HFF-Myc (cell line): Measurements from ENCODE around the gene FER.
"Not testable (repeated sequence)": the region's sequence is repeated elsewhere in the genome, so short reads cannot be mapped to it uniquely, and the experiment has no call there.

ENCODE experiments used
- DNase-seq: peaks from one replicate; pipeline ENCODE4 v3.0.0-alpha.2; 2011; ENCODE audit warnings: low read depth; ENCODE audit errors: extremely low read depth
- H3K4me3 ChIP-seq: replicated peaks from 2 replicates; pipeline ENCODE4 v1.5.1; 2011; ENCODE audit warnings: low read depth, mild to moderate bottlenecking, control low read depth, low read length
- TF ChIP-seq, protein P1 (sequence below): IDR thresholded peaks from 2 replicates; pipeline ENCODE4 v1.5.1; 2012; ENCODE audit warnings: mild to moderate bottlenecking, low read depth, low read length, control low read depth; ENCODE audit errors: missing control alignments

The FER gene

DNA sequence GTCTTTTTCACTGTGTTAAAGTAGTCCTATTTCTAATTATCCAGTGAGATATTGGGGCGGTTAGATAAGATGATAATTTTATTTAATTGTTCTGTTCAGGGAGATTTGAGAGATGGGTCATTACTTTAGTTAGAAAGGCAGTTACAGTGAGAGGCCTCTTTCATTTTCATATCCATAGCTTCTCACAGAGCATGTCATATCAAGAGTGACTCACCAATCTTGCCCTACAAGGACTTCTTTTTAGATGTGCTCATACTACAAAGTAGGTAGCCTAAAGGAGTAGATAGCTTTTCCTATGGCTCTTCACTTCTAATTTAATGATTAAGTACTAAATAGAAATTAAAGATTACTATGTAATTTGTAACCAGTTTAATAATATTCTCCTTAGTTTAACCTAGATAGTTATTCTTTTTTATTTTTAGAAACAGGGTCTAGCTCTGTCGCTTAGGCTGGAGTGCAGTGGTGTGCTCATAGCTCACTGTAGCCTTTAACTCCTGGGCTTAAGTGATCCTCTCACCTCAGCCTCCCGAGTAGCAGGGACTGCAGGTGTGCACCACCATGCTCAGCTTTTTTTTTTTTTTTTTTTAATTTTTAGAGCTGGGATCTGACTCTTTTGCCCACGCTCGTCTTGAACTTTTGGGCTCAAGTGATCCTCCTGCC, 71.0 kb downstream of the FER start:
- DNase-seq: no peak
- TF ChIP-seq, protein P1, sequence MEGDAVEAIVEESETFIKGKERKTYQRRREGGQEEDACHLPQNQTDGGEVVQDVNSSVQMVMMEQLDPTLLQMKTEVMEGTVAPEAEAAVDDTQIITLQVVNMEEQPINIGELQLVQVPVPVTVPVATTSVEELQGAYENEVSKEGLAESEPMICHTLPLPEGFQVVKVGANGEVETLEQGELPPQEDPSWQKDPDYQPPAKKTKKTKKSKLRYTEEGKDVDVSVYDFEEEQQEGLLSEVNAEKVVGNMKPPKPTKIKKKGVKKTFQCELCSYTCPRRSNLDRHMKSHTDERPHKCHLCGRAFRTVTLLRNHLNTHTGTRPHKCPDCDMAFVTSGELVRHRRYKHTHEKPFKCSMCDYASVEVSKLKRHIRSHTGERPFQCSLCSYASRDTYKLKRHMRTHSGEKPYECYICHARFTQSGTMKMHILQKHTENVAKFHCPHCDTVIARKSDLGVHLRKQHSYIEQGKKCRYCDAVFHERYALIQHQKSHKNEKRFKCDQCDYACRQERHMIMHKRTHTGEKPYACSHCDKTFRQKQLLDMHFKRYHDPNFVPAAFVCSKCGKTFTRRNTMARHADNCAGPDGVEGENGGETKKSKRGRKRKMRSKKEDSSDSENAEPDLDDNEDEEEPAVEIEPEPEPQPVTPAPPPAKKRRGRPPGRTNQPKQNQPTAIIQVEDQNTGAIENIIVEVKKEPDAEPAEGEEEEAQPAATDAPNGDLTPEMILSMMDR: no peak
- no peak overlapping the region for H3K4me3 ChIP-seq

DNA sequence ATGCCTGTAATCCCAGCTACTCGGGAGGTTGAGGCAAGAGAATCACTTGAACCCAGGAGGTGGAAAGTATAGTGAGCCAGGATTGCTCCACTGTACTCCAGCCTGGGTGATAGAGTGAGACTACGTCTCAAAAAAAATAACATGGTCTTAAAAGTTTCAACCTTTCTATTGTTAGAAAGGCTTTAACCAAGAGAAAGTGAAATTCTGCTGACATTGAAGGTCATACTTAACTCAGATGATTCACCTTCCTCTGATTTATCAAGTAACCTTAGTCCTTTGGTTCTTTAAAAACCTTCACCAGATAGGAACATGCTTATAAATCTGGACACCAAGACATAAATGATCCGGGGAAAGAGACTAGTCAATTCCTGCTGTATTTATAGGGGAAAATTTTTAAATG, 73.3 kb downstream of the FER start:
- no peak for DNase-seq
- H3K4me3 ChIP-seq: no peak overlapping the region
- TF ChIP-seq, protein P1: no peak

DNA sequence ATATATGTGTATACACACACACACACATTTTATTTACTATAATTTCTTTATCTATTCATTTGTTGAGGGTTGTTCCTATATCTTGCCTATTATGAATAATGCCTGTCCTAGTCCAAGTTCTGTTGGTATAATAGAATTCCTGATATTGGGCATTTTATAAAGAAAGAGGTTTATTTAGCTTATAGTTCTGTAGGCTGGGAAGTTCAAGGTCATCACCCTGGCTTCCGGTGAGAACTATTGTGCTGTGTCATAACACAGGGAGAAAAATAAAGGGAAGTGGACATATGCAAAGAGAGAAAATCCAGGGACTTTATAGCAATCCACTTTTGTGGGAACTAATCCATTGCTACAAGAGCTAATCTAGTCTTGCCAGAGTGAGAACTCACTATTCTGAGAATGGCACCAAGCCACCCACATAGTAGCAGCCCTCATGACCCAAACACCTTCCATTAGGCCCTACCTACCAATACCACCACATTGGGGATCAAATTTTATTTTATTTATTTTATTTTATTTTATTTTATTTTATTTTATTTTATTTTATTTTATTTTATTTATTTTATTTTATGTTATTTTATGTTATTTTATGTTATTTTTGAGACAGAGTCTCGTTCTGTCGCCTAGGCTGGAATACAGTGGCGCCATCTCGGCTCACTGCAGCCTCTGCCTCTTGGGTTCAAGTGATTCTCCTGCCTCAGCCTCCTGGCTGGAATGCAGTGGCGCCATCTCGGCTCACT, 74.7 kb downstream of the FER start:
- TF ChIP-seq, protein P1: no peak
- no peak overlapping the region for H3K4me3 ChIP-seq
- no peak for DNase-seq

DNA sequence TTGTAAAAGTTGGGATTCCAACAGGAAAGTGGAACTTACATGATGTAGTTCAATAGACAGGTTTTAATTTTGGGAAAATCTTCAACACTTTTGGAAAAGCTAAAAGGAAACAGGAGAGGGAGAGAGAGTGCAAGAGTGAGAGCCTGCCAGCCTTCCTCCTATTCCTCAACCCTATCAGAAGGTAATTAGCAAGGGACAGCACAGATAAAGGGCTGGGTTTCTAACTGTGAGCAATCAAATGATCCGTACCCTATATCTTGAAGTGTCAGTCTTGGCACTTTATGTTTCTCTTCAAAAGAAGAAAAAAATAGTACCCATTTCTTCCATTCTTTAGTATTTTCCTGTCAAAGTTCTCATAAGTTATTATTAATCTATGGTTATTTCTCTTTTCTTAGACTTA, 79.4 kb downstream of the FER start:
- H3K4me3 ChIP-seq: no peak overlapping the region
- no peak for DNase-seq
- TF ChIP-seq, protein P1: no peak

DNA sequence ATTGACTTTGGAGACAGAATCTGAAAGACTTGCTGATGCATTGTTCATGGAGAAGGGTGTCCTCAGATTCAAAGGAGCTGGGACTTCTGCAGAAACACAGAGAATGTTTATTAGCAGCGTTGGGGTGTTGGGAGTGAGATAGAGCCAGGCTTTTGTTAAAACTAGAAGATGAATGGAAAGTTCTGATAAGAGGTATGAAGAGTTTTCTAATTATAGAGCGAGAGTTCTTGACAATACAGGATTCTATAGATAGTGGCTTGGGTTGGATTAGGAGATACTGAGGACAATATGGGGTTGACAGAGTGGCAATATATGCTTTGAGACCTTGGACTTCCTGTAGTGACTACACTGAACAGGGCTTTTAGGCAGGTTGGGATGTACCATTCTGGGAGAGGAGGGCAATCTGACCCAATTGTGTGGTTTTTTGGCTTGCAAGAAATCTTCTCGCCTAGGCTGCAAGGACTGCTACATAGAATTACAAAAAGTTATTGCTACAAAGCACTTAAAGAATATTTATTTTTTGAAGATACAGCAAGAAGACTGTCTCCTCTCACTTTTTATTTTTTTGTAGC, 83.1 kb downstream of the FER start:
- TF ChIP-seq, protein P1: no peak
- H3K4me3 ChIP-seq: no peak overlapping the region
- no peak for DNase-seq

DNA sequence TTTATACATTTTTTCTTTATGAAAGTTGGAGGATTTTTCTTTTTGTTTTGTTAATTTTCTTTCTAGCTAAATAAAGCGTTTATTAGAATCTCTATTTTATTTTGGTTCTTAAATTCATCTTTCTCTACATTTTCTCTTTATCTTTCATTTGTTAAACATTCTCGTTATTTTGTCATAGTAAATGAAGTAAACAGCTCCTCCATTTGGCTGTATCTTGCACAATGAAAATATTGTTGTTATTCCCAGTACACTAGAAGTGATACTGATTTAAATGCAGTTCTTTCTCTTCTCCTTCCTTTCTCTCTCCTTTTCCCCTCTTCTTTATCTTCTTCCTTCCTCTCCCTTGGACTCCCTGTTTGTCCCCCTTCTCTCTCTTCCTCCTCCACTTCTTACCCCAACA, 88.8 kb downstream of the FER start:
- no peak for DNase-seq
- TF ChIP-seq, protein P1: no peak
- no peak overlapping the region for H3K4me3 ChIP-seq

DNA sequence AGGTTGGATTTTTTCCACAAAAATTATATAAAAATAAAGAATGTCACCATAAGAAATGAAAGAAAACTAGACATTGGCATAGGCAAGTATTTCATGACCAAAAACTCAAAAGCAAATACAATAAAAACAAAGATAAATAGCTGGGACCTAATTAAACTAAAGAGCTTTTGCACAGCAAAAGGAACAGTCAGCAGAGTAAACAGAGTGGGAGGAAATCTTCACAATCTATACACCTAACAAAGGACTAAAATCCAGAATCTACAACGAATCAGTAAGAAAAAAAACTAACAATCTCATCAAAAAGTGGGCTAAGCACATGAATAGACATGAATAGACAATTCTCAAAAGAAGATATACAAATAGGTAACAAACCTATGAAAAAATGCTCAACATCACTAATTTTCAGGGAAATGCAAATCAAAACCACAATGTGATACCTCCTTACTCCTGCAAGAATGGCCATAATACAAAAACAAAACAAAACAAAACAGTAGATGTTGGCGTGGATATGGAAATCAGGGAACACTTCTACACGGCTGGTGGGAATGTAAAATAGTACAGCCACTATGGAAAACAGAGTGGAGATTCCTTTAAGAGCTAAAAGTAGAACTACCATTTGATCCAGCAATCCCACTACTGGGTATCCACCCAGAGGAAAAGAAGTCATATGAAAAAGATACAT, 94.7 kb downstream of the FER start:
- H3K4me3 ChIP-seq, DNase-seq: not testable (repeated sequence)

DNA sequence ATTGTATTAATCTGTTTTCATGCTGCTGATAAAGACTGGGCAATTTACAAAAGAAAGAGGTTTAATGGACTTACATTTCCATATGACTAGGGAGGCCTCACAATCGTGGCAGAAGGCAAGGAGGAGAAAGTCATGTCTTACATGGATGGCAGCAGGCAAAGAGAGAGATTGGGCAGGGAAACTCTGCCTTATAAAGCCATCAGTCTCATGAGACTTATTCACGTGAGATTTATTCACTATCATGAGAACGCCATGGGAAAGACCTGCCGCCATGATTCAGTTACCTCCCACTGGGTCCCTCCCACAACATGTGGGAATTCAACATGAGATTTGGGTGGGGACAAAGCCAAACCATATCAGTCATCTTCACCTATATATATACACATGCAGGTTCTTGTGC, 103.4 kb downstream of the FER start:
- H3K4me3 ChIP-seq, DNase-seq: not testable (repeated sequence)
